HG03575 (cell line): ENCODE data around the gene GTF2F2.

ENCODE experiments used
- ATAC-seq: cut with Tn5 transposase; IDR thresholded peaks from one replicate; pipeline ENCODE4 v1.9.1; 2021; ENCODE audit not compliant: unreplicated experiment, insufficient number of reproducible peaks, low FRiP score; ENCODE audit errors: extremely low read depth

The GTF2F2 gene

GRCh38 chr13:45119469-45119990 is 780 bp upstream of the GTF2F2 start:
- ATAC-seq: no peak

- no peak for ATAC-seq
Observed at GRCh38 chr13:45120967-45121831, 889 bp downstream of the GTF2F2 start.

- ATAC-seq: no peak
Observed at GRCh38 chr13:45122941-45123340, 2.6 kb downstream of the GTF2F2 start.

- ATAC-seq: no peak
Observed at GRCh38 chr13:45132369-45133064, 12.2 kb downstream of the GTF2F2 start.

GRCh38 chr13:45133396-45134118 is 13.2 kb downstream of the GTF2F2 start:
- no peak for ATAC-seq

- ATAC-seq: no peak
Observed at GRCh38 chr13:45136741-45137504, 16.6 kb downstream of the GTF2F2 start.

- no peak for ATAC-seq
Observed at GRCh38 chr13:45137526-45137925, 17.2 kb downstream of the GTF2F2 start.

GRCh38 chr13:45138282-45138681 is 18.0 kb downstream of the GTF2F2 start:
- ATAC-seq: no peak

- ATAC-seq: no peak
Observed at GRCh38 chr13:45141369-45141768, 21.1 kb downstream of the GTF2F2 start.

GRCh38 chr13:45142440-45143345 is 22.4 kb downstream of the GTF2F2 start:
- no peak for ATAC-seq

- ATAC-seq: no peak
Observed at GRCh38 chr13:45143346-45143751, 23.0 kb downstream of the GTF2F2 start.

- ATAC-seq: no peak
Observed at GRCh38 chr13:45149964-45150363, 29.7 kb downstream of the GTF2F2 start.

- ATAC-seq: no peak
Observed at GRCh38 chr13:45156565-45157361, 36.5 kb downstream of the GTF2F2 start.

- no peak for ATAC-seq
Observed at GRCh38 chr13:45162194-45162593, 41.9 kb downstream of the GTF2F2 start.

GRCh38 chr13:45162821-45163220 is 42.5 kb downstream of the GTF2F2 start:
- no peak for ATAC-seq

- ATAC-seq: no peak
Observed at GRCh38 chr13:45166858-45167257, 46.5 kb downstream of the GTF2F2 start.
